GM23338 (cell line): ENCODE results near the gene CCDC81. TPM values are rescaled to one million over a fixed set of nuclear protein-coding genes. Genes with fewer than 3 reads are reported as not detected.

Experiments used
- ATAC-seq: fragments of 200-7000 bp; cut with Tn5 transposase; 3 replicates; pipeline ENCODE4 v1.9.1; 2020
- DNase-seq: peaks from one replicate; pipeline ENCODE4 v3.0.0-alpha.2; 2015; ENCODE audit warnings: low spot score
- H2AFZ ChIP-seq: fragments of 200-600 bp; sonication (generic); 2 replicates; pipeline ENCODE4 v1.8.0; 2016; ENCODE audit warnings: antibody characterized with exemption, mild to moderate bottlenecking, moderate library complexity
- H3F3A ChIP-seq: fragments of 200-600 bp; sonication (generic); replicated peaks from 2 replicates; pipeline ENCODE4 v1.8.0; 2017; ENCODE audit warnings: antibody characterized with exemption, mixed run types, low read depth
- H3K27ac ChIP-seq: fragments of 200-600 bp; sonication (generic); 2 replicates; pipeline ENCODE4 v1.6.1; 2016; ENCODE audit warnings: low read depth
- H3K27me3 ChIP-seq: fragments of 200-600 bp; sonication (generic); 2 replicates; pipeline ENCODE4 v1.8.0; 2016; ENCODE audit warnings: mild to moderate bottlenecking, mixed run types, moderate library complexity; ENCODE audit not compliant: insufficient read depth
- H3K36me3 ChIP-seq: fragments of 200-600 bp; sonication (generic); 2 replicates; pipeline ENCODE4 v1.8.0; 2016; ENCODE audit warnings: mild to moderate bottlenecking; ENCODE audit not compliant: insufficient read depth
- H3K4me1 ChIP-seq: fragments of 200-600 bp; sonication (generic); 2 replicates; pipeline ENCODE4 v1.8.0; 2016; ENCODE audit warnings: mild to moderate bottlenecking, moderate library complexity; ENCODE audit not compliant: insufficient read depth
- H3K4me2 ChIP-seq: fragments of 200-600 bp; sonication (generic); 2 replicates; pipeline ENCODE4 v1.7.1; 2017; ENCODE audit warnings: mixed run types
- H3K4me3 ChIP-seq: fragments of 200-600 bp; sonication (generic); 2 replicates; pipeline ENCODE4 v1.6.1; 2016; ENCODE audit warnings: mixed run types
- H3K79me2 ChIP-seq: fragments of 200-600 bp; sonication (generic); replicated peaks from 2 replicates; pipeline ENCODE4 v1.8.0; 2017; ENCODE audit warnings: mild to moderate bottlenecking; ENCODE audit not compliant: insufficient read depth
- H3K9me2 ChIP-seq: fragments of 200-600 bp; sonication (generic); 2 replicates; pipeline ENCODE4 v1.8.0; 2017; ENCODE audit not compliant: insufficient read depth
- H4K20me1 ChIP-seq: fragments of 200-600 bp; sonication (generic); replicated peaks from 2 replicates; pipeline ENCODE4 v1.8.0; 2017; ENCODE audit warnings: mild to moderate bottlenecking; ENCODE audit not compliant: insufficient read depth
- H3K27ac Mint-ChIP-seq: 2 replicates; pipeline ENCODE4 v1.8.0; 2020; ENCODE audit warnings: inconsistent platforms, mild to moderate bottlenecking, moderate library complexity, mixed read lengths
- H3K27me3 Mint-ChIP-seq: 3 replicates; pipeline ENCODE4 v1.8.0; 2022; ENCODE audit warnings: low read depth, mild to moderate bottlenecking, moderate library complexity, mixed read lengths, inconsistent platforms; ENCODE audit not compliant: insufficient read depth, poor library complexity
- H3K36me3 Mint-ChIP-seq: 3 replicates; pipeline ENCODE4 v1.8.0; 2021; ENCODE audit warnings: low read depth, mild to moderate bottlenecking, inconsistent platforms, moderate library complexity, mixed read lengths
- H3K4me1 Mint-ChIP-seq: 3 replicates; pipeline ENCODE4 v1.8.0; 2020; ENCODE audit warnings: mild to moderate bottlenecking, inconsistent platforms, mixed read lengths
- H3K4me3 Mint-ChIP-seq: 3 replicates; pipeline ENCODE4 v1.8.0; 2021; ENCODE audit warnings: moderate library complexity, mild to moderate bottlenecking, inconsistent platforms, mixed read lengths
- H3K9me3 Mint-ChIP-seq: 3 replicates; pipeline ENCODE4 v1.8.0; 2020; ENCODE audit warnings: moderate library complexity, mild to moderate bottlenecking, inconsistent platforms, mixed read lengths
- ETS1 ChIP-seq: IDR thresholded peaks from 2 replicates; pipeline ENCODE4 v1.6.1; 2016; ENCODE audit warnings: antibody characterized with exemption
- EZH2phosphoT487 ChIP-seq: fragments of 200-600 bp; sonication (generic); IDR thresholded peaks from one replicate; pipeline ENCODE4 v1.8.1; 2018; ENCODE audit warnings: antibody characterized with exemption; ENCODE audit not compliant: unreplicated experiment
- NANOG ChIP-seq: IDR thresholded peaks from 2 replicates; pipeline ENCODE4 v1.6.1; 2016; ENCODE audit warnings: antibody characterized with exemption, borderline replicate concordance
- ZNF114 ChIP-seq: fragments of 250-450 bp; sonication (Bioruptor Pico); IDR thresholded peaks from 2 replicates; pipeline ENCODE4 v1.5.0; 2020; ENCODE audit warnings: mild to moderate bottlenecking, moderate library complexity
- ZNF331 ChIP-seq: fragments of 250-450 bp; sonication (Bioruptor Pico); IDR thresholded peaks from 2 replicates; pipeline ENCODE4 v1.5.0; 2020; ENCODE audit warnings: low read depth, mild to moderate bottlenecking, moderate library complexity
- ZNF462 ChIP-seq: fragments of 250-450 bp; sonication (Bioruptor Pico); IDR thresholded peaks from 2 replicates; pipeline ENCODE4 v1.5.0; 2020; ENCODE audit warnings: mild to moderate bottlenecking, moderate library complexity
- polyA plus RNA-seq: library from polyadenylated mRNA; unstranded; fragments of >200 nt; fragmentation: Nextera tagmentation; extraction: Ambion mirVana; gene quantifications from 2 replicates; pipeline ENCODE4 v1.2.1, GENCODE V29; 2016
- total RNA-seq: library from RNA; depleted of rRNA; stranded (reverse); fragments of >200 nt; shearing (Covaris generic); gene quantifications from 2 replicates; pipeline ENCODE4 v1.2.3, GENCODE V29; 2014

CCDC81 gene
- total and polyA plus RNA-seq, 2 experiments from 2014 or later: 0.37 to 4.3 TPM

GRCh38 chr11:86372041-86372440 lies 2.6 kb upstream of the CCDC81 start (continued):
- no peak for TF ChIP-seq ZNF462 (CRISPR knock-in tag)
- TF ChIP-seq ETS1: no peak
- TF ChIP-seq EZH2phosphoT487: no peak
- TF ChIP-seq NANOG: no peak

GRCh38 chr11:86372586-86372985 lies 2.1 kb upstream of the CCDC81 start:
- Histone ChIP-seq H3K79me2 (no peaks in the 10 kb centered on the region), H4K20me1 (no peaks in the 10 kb centered on the region), H3K4me3 (no peak overlapping the region), H2AFZ (no peak overlapping the region), H3K4me2 (no peak overlapping the region), H3F3A (no peaks in the 10 kb centered on the region), H3K27ac (no peak overlapping the region), H3K4me1 (peaks cover 11% of the 10 kb centered on the region), H3K9me2 (no peaks in the 10 kb centered on the region), H3K36me3 (no peaks in the 10 kb centered on the region), H3K27me3 (no peaks in the 10 kb centered on the region)
- Mint-ChIP-seq H3K4me3 (no peak overlapping the region), H3K36me3 (peaks cover 6% of the 10 kb centered on the region; the same call in 2 of the 3 replicates), H3K4me1 (peaks cover 13% of the 10 kb centered on the region), H3K27me3 (peaks cover 3% of the 10 kb centered on the region), H3K9me3 (peaks cover 3% of the 10 kb centered on the region; the same call in 1 of the 3 replicates), H3K27ac (no peak overlapping the region)
- DNase-seq: no peak
- no peak for TF ChIP-seq ZNF114 (CRISPR knock-in tag)
- no peak for TF ChIP-seq NANOG
- TF ChIP-seq ZNF331: no peak
- TF ChIP-seq ETS1: no peak
- ATAC-seq: no peak
